ENCODE measurements around the gene CIART. TPM values are rescaled to one million over a fixed set of nuclear protein-coding genes. Genes with fewer than 3 reads are reported as not detected.
A peak's percentile ranks its signal among the peaks of the same experiment; 100 is the strongest.

Gene CIART
- polyA plus RNA-seq, 10 donors, result 1.7 to 5.8 (median 3.3) TPM

GRCh38 chr1:150259758-150260669, 22.3 kb upstream of the CIART start:
- DNase-seq, result peak in 2 of 3 donors; percentile 34 to 65

DNA sequence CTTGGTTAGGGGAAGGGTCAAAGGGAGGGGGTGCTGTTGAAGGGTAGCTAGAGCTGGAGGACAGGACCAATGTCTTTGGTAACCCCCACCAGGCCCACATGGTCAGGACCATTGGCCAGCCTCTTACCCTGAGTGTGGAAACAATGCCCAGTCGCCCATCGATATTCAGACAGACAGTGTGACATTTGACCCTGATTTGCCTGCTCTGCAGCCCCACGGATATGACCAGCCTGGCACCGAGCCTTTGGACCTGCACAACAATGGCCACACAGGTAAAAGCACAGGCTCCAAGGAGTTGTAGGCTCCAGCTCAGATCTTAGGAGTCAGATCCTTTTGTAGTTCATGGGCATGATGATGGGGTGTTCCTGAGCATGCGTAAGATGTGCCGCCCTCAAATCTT, 21.0 kb upstream of the CIART start:
- DNase-seq, result no peak

- no peak for DNase-seq
Measured at GRCh38 chr1:150262388-150263320, 19.7 kb upstream of the CIART start.

DNA sequence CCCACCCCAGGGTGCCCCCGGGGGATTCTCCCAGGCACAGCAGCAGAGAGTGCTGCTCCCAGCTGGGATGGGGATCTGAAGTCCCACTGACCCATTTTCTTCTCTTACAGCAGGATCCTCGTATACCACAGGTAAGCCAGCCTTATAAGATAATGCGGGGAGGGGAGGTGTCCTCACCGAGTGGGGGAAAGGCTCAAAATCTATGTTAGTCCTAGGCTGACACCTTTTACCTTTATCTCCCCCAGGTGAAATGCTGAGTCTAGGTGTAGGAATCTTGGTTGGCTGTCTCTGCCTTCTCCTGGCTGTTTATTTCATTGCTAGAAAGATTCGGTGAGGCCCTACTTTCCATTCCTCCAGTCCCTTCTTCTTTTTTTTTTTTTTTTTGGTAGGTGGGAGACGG, 18.8 kb upstream of the CIART start:
- DNase-seq, result no peak

DNA sequence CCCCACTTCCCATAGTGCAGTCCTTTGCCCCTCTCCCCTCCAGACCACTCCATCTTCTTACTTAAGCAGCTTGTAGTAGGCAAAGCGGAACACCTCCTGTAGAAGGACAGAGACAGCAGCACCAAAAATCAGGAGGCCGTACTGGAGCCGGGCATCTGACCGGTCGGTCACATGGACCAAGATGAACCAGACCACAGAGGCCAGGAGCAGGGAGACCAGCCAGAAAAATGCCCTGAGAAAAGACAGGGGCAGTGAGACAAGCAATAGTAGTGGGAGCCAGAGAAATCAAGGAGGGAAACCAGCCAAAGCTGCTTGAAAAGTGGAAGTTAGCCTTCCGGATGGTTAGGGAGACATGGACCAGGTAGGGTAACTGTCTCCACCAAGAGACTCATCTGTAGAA, 14.5 kb upstream of the CIART start:
- DNase-seq, result no peak

- peak in 1 of 3 donors; percentile 62 for DNase-seq
Measured at GRCh38 chr1:150268340-150268704, 14.0 kb upstream of the CIART start.

GRCh38 chr1:150268705-150269403, 13.5 kb upstream of the CIART start, which contains the start of gene APH1A:
Gene APH1A, minus strand, starts transcription at chr1:150269016. Its CDS starts 206 bp downstream, at chr1:150268810.
- DNase-seq, result peak; percentile 97 to 99 (median 98)

- no peak for DNase-seq
Measured at GRCh38 chr1:150269451-150269850, 12.9 kb upstream of the CIART start.

- no peak for DNase-seq
Measured at GRCh38 chr1:150271291-150271959, 10.9 kb upstream of the CIART start.

DNA sequence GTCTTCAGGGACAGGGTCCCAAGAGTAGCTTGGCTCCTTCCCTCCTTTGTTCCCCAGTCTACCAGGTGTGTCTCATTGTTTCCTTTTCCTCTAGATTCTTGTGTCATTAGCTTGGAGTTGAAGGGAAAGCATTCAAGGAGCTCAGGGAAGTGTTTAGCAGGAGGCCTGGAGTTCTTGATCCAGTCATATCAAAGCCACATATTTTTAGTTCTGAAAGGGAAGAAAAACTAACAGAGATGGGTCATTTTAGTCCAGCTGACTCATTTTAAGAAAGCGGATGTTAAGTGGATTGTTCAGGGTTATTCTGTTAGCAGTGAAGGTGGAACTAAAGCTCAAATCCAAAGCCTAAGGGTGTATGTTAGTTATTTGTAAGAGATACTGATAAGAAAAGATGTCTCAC, 9.0 kb upstream of the CIART start:
- DNase-seq, result no peak

- DNase-seq, result no peak
Measured at GRCh38 chr1:150280138-150280707, 2.1 kb upstream of the CIART start.

DNA sequence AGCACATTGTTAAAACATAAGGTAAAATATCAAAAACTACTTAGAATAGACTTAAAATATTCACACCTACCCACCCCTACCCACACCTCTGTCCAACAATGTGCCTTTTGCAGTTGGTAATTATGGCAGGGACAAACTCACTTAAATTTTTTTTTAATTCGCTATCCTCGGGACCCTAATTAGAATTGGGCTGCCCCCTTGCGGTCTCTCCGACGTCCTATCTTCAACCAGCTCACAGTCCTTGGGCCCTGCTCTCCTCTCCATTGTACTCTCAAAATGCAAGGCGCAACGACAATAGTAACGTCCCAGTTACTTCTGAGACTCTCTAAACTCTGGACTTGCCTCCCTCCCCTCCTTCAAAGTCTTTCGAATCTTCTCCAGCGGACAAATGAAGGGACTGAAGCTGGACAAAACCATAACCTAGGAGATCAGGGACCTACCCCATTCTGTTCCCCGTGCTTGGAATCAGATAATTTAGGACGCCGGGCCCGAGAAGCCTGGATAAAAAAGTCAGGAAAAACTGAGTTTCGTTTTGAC, 1.1 kb upstream of the CIART start:
- peak; percentile 63 to 85 (median 75) for DNase-seq

GRCh38 chr1:150282558-150282958, 204 bp downstream of the CIART start:
- DNase-seq, result no peak

DNA sequence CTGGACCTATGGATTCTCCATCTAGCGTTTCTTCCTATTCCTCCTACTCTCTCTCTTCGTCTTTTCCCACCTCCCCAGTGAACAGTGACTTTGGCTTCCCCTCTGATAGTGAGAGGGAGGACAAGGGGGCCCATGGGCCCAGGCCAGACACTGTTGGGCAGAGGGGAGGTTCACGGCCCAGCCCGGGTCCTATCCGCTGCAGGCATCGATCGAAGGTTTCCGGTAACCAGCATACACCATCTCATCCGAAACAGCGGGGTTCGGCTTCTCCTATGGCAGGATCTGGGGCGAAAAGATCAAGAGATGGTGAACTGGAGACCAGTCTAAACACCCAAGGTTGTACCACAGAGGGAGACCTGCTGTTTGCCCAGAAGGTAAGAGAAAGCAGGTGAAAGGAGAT, 906 bp downstream of the CIART start:
- DNase-seq, result no peak

DNA sequence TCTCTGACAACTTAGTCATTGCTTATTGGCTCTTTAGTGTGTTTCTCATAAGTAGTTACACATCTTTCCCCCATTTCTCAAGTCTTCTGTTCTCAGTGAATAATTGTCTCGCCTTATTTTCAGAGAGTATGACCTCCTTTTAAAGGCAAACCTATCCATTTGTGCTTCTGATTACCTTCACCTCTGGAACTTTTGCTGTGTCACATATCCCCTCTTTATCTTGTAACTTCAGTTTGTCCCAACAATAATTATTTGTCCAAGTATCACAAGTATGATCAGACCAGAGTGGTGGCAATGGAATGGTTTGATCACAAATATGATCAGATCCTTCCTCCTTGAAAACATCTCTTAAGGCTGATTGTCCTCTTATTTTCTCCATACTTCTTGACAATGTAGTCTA, 6.0 kb downstream of the CIART start:
- no peak for DNase-seq

- no peak for DNase-seq
Measured at GRCh38 chr1:150288822-150289221, 6.5 kb downstream of the CIART start.

GRCh38 chr1:150293433-150294253, 11.3 kb downstream of the CIART start, which contains the start of gene MRPS21:
Gene MRPS21, plus strand, starts transcription at chr1:150293861. Its CDS starts 506 bp downstream, at chr1:150294367.
- DNase-seq, result peak; percentile 92 to 98 (median 95)

DNA sequence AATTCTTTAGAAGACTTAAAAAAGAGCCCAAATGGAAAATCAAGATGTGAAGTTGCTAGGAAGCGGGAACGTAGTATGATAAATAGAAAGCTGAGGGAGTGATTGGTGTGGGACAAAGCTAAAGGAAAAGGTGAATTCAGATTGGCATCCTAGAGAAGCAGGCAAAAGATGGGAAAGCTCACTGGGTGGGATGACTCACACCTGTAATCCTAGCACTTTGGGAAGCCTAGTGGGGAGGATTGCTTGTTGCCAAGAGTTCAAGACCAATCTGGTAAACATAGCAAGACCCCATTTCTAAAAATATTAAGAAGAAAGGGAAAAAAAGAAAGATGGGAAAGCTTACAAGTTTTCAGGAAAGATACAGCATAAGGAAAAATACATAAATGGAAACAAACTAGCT, 13.1 kb downstream of the CIART start:
- DNase-seq, result no peak

DNA sequence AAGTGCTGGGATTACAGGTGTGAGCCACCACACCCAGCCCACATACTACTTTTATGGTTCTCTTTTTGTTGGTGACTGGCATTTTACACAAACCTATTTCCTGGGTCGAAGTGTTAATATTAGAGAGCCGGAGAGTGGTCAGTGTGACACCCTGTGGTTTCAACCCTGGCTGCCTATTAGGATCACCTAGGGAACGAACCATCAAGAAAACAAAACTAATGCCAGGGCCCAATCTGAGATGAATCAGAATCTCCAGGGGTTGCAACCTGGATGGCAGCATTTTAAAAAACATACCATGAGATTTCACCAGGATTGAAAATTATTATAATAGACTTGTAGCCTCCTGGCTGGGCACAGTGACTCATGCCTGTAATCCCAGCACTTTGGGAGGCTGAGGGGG, 17.4 kb downstream of the CIART start:
- no peak for DNase-seq

GRCh38 chr1:150302338-150302737, 20.0 kb downstream of the CIART start:
- DNase-seq, result no peak
